GM23338 (cell line): ENCODE measurements around the gene TREML4. TPM values are rescaled to one million over a fixed set of nuclear protein-coding genes. Genes with fewer than 3 reads are reported as not detected.

Source experiments
- ATAC-seq: fragments of 200-7000 bp; cut with Tn5 transposase; 3 replicates; pipeline ENCODE4 v1.9.1; 2020
- DNase-seq: peaks from one replicate; pipeline ENCODE4 v3.0.0-alpha.2; 2015; ENCODE audit warnings: low spot score
- H2AFZ ChIP-seq: fragments of 200-600 bp; sonication (generic); 2 replicates; pipeline ENCODE4 v1.8.0; 2016; ENCODE audit warnings: antibody characterized with exemption, mild to moderate bottlenecking, moderate library complexity
- H3F3A ChIP-seq: fragments of 200-600 bp; sonication (generic); replicated peaks from 2 replicates; pipeline ENCODE4 v1.8.0; 2017; ENCODE audit warnings: antibody characterized with exemption, mixed run types, low read depth
- H3K27ac ChIP-seq: fragments of 200-600 bp; sonication (generic); 2 replicates; pipeline ENCODE4 v1.6.1; 2016; ENCODE audit warnings: low read depth
- H3K27me3 ChIP-seq: fragments of 200-600 bp; sonication (generic); 2 replicates; pipeline ENCODE4 v1.8.0; 2016; ENCODE audit warnings: mild to moderate bottlenecking, mixed run types, moderate library complexity; ENCODE audit not compliant: insufficient read depth
- H3K36me3 ChIP-seq: fragments of 200-600 bp; sonication (generic); 2 replicates; pipeline ENCODE4 v1.8.0; 2016; ENCODE audit warnings: mild to moderate bottlenecking; ENCODE audit not compliant: insufficient read depth
- H3K4me1 ChIP-seq: fragments of 200-600 bp; sonication (generic); 2 replicates; pipeline ENCODE4 v1.8.0; 2016; ENCODE audit warnings: mild to moderate bottlenecking, moderate library complexity; ENCODE audit not compliant: insufficient read depth
- H3K4me2 ChIP-seq: fragments of 200-600 bp; sonication (generic); 2 replicates; pipeline ENCODE4 v1.7.1; 2017; ENCODE audit warnings: mixed run types
- H3K4me3 ChIP-seq: fragments of 200-600 bp; sonication (generic); 2 replicates; pipeline ENCODE4 v1.6.1; 2016; ENCODE audit warnings: mixed run types
- H3K79me2 ChIP-seq: fragments of 200-600 bp; sonication (generic); replicated peaks from 2 replicates; pipeline ENCODE4 v1.8.0; 2017; ENCODE audit warnings: mild to moderate bottlenecking; ENCODE audit not compliant: insufficient read depth
- H3K9me2 ChIP-seq: fragments of 200-600 bp; sonication (generic); 2 replicates; pipeline ENCODE4 v1.8.0; 2017; ENCODE audit not compliant: insufficient read depth
- H4K20me1 ChIP-seq: fragments of 200-600 bp; sonication (generic); replicated peaks from 2 replicates; pipeline ENCODE4 v1.8.0; 2017; ENCODE audit warnings: mild to moderate bottlenecking; ENCODE audit not compliant: insufficient read depth
- H3K27ac Mint-ChIP-seq: 2 replicates; pipeline ENCODE4 v1.8.0; 2020; ENCODE audit warnings: inconsistent platforms, mild to moderate bottlenecking, moderate library complexity, mixed read lengths
- H3K27me3 Mint-ChIP-seq: 3 replicates; pipeline ENCODE4 v1.8.0; 2022; ENCODE audit warnings: low read depth, mild to moderate bottlenecking, moderate library complexity, mixed read lengths, inconsistent platforms; ENCODE audit not compliant: insufficient read depth, poor library complexity
- H3K36me3 Mint-ChIP-seq: 3 replicates; pipeline ENCODE4 v1.8.0; 2021; ENCODE audit warnings: low read depth, mild to moderate bottlenecking, inconsistent platforms, moderate library complexity, mixed read lengths
- H3K4me1 Mint-ChIP-seq: 3 replicates; pipeline ENCODE4 v1.8.0; 2020; ENCODE audit warnings: mild to moderate bottlenecking, inconsistent platforms, mixed read lengths
- H3K4me3 Mint-ChIP-seq: 3 replicates; pipeline ENCODE4 v1.8.0; 2021; ENCODE audit warnings: moderate library complexity, mild to moderate bottlenecking, inconsistent platforms, mixed read lengths
- H3K9me3 Mint-ChIP-seq: 3 replicates; pipeline ENCODE4 v1.8.0; 2020; ENCODE audit warnings: moderate library complexity, mild to moderate bottlenecking, inconsistent platforms, mixed read lengths
- CREB1 ChIP-seq: fragments of 250-450 bp; sonication (Bioruptor Pico); IDR thresholded peaks from 2 replicates; pipeline ENCODE4 v1.5.0; 2020; ENCODE audit warnings: low read depth, mild to moderate bottlenecking, moderate library complexity
- EZH2 ChIP-seq: fragments of 200-600 bp; sonication (generic); IDR thresholded peaks from one replicate; pipeline ENCODE4 v1.8.0; 2017; ENCODE audit warnings: antibody characterized with exemption, mild to moderate bottlenecking, low read depth; ENCODE audit not compliant: unreplicated experiment
- EZH2phosphoT487 ChIP-seq: fragments of 200-600 bp; sonication (generic); IDR thresholded peaks from one replicate; pipeline ENCODE4 v1.8.1; 2018; ENCODE audit warnings: antibody characterized with exemption; ENCODE audit not compliant: unreplicated experiment
- JUNB ChIP-seq: IDR thresholded peaks from one replicate; pipeline ENCODE4 v1.6.1; 2016; ENCODE audit warnings: antibody characterized with exemption; ENCODE audit not compliant: unreplicated experiment
- NANOG ChIP-seq: IDR thresholded peaks from 2 replicates; pipeline ENCODE4 v1.6.1; 2016; ENCODE audit warnings: antibody characterized with exemption, borderline replicate concordance
- POLR2AphosphoS5 ChIP-seq: IDR thresholded peaks from 2 replicates; pipeline ENCODE4 v1.6.1; 2016; ENCODE audit warnings: antibody characterized with exemption, low read depth
- STAT1 ChIP-seq: IDR thresholded peaks from one replicate; pipeline ENCODE4 v1.6.1; 2016; ENCODE audit warnings: antibody characterized with exemption; ENCODE audit not compliant: unreplicated experiment
- ZNF114 ChIP-seq: fragments of 250-450 bp; sonication (Bioruptor Pico); IDR thresholded peaks from 2 replicates; pipeline ENCODE4 v1.5.0; 2020; ENCODE audit warnings: mild to moderate bottlenecking, moderate library complexity
- ZNF331 ChIP-seq: fragments of 250-450 bp; sonication (Bioruptor Pico); IDR thresholded peaks from 2 replicates; pipeline ENCODE4 v1.5.0; 2020; ENCODE audit warnings: low read depth, mild to moderate bottlenecking, moderate library complexity
- polyA plus RNA-seq: library from polyadenylated mRNA; unstranded; fragments of >200 nt; fragmentation: Nextera tagmentation; extraction: Ambion mirVana; gene quantifications from 2 replicates; pipeline ENCODE4 v1.2.1, GENCODE V29; 2016
- total RNA-seq: library from RNA; depleted of rRNA; stranded (reverse); fragments of >200 nt; shearing (Covaris generic); gene quantifications from 2 replicates; pipeline ENCODE4 v1.2.3, GENCODE V29; 2014
- TF ChIP-seq, protein P1 (sequence below): IDR thresholded peaks from 2 replicates; pipeline ENCODE4 v1.6.1; 2016; ENCODE audit warnings: antibody characterized with exemption
- TF ChIP-seq, protein P2 (sequence below), 2 experiments: fragments of 200-600 bp in 1 of 2; sonication (generic) in 1 of 2; conservative IDR thresholded peaks; 2 replicates each; pipeline versions ENCODE4 v1.5.1 to v1.6.1; 2016 to 2017; ENCODE audit warnings: antibody characterized with exemption in 2 of 2, low read depth in 2 of 2, mild to moderate bottlenecking in 2 of 2, moderate library complexity in 1 of 2
- TF ChIP-seq, protein P3 (sequence below): IDR thresholded peaks from one replicate; pipeline ENCODE4 v1.6.1; 2018; ENCODE audit warnings: antibody characterized with exemption; ENCODE audit not compliant: unreplicated experiment
- TF ChIP-seq, protein P4 (sequence below): fragments of 250-450 bp; sonication (Bioruptor Pico); IDR thresholded peaks from 2 replicates; pipeline ENCODE4 v1.5.0; 2020; ENCODE audit warnings: mild to moderate bottlenecking, moderate library complexity

Gene TREML4
- total and polyA plus RNA-seq, 2 experiments from 2014 or later: not detected

DNA sequence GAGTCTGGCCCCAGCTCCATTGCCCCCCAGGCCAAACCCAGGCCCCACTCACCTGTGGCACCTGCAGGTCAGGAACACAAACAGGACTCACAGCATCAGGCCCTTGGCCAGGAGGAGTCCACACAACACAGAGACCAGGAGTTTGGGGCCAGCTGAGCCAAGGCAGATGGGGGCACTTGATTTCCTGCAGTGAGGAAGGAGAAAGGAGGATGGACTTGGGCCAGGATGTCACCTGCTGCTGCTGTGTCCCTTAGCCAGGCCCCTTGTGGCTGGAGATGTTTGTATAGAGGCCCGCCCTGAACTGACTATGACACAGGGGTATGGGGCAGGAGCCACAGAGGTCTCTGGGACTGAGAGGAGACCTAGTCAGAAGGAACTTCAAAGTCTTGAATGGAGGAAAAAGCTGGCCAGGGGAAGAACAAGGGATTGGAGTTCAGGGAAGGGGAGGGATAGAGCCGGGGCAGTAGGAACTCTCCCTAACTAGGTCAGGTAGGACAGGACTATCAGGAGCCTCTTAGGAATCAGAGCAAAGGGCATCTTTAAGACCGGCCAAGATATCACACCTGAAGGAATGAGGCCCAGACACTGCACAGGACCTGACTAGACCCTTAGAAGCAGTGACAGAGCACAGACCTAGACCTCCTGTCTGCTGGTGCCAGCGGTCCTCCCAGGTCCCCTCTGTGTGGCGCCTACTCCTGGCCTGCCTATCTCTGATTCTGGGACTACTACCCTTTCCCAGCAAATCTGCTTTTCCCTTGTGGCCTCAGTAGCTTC is 18.4 kb upstream of the TREML4 start:
- Mint-ChIP-seq H3K4me1 (no peaks in the 10 kb centered on the region), H3K4me3 (no peak overlapping the region), H3K27me3 (peaks cover 5% of the 10 kb centered on the region), H3K27ac (no peak overlapping the region), H3K9me3 (peaks cover 10% of the 10 kb centered on the region), H3K36me3 (peaks cover 4% of the 10 kb centered on the region; the same call in 2 of the 3 replicates)
- no peaks in the 10 kb centered on the region for H4K20me1 ChIP-seq
- no peaks in the 10 kb centered on the region for H3K4me1 ChIP-seq
- no peaks in the 10 kb centered on the region for H3K36me3 ChIP-seq
- no peak overlapping the region for H3K27ac ChIP-seq
- H3K27me3 ChIP-seq: no peaks in the 10 kb centered on the region
- H3F3A ChIP-seq: no peaks in the 10 kb centered on the region
- H3K79me2 ChIP-seq: no peaks in the 10 kb centered on the region
- no peak overlapping the region for H3K4me2 ChIP-seq
- no peak overlapping the region for H2AFZ ChIP-seq
- H3K9me2 ChIP-seq: no peaks in the 10 kb centered on the region
- TF ChIP-seq, protein P1, sequence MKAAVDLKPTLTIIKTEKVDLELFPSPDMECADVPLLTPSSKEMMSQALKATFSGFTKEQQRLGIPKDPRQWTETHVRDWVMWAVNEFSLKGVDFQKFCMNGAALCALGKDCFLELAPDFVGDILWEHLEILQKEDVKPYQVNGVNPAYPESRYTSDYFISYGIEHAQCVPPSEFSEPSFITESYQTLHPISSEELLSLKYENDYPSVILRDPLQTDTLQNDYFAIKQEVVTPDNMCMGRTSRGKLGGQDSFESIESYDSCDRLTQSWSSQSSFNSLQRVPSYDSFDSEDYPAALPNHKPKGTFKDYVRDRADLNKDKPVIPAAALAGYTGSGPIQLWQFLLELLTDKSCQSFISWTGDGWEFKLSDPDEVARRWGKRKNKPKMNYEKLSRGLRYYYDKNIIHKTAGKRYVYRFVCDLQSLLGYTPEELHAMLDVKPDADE: no peak
- no peak for TF ChIP-seq EZH2
- TF ChIP-seq EZH2phosphoT487: no peak
- no peak for TF ChIP-seq ZNF114 (CRISPR knock-in tag)
- no peak for TF ChIP-seq NANOG
- TF ChIP-seq, protein P2, sequence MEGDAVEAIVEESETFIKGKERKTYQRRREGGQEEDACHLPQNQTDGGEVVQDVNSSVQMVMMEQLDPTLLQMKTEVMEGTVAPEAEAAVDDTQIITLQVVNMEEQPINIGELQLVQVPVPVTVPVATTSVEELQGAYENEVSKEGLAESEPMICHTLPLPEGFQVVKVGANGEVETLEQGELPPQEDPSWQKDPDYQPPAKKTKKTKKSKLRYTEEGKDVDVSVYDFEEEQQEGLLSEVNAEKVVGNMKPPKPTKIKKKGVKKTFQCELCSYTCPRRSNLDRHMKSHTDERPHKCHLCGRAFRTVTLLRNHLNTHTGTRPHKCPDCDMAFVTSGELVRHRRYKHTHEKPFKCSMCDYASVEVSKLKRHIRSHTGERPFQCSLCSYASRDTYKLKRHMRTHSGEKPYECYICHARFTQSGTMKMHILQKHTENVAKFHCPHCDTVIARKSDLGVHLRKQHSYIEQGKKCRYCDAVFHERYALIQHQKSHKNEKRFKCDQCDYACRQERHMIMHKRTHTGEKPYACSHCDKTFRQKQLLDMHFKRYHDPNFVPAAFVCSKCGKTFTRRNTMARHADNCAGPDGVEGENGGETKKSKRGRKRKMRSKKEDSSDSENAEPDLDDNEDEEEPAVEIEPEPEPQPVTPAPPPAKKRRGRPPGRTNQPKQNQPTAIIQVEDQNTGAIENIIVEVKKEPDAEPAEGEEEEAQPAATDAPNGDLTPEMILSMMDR (conservative IDR thresholded peaks at IDR 0.05; ENCODE audit: low read depth in 2 of 2): no peak
- TF ChIP-seq, protein P3, sequence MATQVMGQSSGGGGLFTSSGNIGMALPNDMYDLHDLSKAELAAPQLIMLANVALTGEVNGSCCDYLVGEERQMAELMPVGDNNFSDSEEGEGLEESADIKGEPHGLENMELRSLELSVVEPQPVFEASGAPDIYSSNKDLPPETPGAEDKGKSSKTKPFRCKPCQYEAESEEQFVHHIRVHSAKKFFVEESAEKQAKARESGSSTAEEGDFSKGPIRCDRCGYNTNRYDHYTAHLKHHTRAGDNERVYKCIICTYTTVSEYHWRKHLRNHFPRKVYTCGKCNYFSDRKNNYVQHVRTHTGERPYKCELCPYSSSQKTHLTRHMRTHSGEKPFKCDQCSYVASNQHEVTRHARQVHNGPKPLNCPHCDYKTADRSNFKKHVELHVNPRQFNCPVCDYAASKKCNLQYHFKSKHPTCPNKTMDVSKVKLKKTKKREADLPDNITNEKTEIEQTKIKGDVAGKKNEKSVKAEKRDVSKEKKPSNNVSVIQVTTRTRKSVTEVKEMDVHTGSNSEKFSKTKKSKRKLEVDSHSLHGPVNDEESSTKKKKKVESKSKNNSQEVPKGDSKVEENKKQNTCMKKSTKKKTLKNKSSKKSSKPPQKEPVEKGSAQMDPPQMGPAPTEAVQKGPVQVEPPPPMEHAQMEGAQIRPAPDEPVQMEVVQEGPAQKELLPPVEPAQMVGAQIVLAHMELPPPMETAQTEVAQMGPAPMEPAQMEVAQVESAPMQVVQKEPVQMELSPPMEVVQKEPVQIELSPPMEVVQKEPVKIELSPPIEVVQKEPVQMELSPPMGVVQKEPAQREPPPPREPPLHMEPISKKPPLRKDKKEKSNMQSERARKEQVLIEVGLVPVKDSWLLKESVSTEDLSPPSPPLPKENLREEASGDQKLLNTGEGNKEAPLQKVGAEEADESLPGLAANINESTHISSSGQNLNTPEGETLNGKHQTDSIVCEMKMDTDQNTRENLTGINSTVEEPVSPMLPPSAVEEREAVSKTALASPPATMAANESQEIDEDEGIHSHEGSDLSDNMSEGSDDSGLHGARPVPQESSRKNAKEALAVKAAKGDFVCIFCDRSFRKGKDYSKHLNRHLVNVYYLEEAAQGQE: no peak
- TF ChIP-seq CREB1 (CRISPR knock-in tag): no peak
- no peak for TF ChIP-seq JUNB
- TF ChIP-seq ZNF331: no peak
- no peak for TF ChIP-seq POLR2AphosphoS5
- TF ChIP-seq, protein P4, sequence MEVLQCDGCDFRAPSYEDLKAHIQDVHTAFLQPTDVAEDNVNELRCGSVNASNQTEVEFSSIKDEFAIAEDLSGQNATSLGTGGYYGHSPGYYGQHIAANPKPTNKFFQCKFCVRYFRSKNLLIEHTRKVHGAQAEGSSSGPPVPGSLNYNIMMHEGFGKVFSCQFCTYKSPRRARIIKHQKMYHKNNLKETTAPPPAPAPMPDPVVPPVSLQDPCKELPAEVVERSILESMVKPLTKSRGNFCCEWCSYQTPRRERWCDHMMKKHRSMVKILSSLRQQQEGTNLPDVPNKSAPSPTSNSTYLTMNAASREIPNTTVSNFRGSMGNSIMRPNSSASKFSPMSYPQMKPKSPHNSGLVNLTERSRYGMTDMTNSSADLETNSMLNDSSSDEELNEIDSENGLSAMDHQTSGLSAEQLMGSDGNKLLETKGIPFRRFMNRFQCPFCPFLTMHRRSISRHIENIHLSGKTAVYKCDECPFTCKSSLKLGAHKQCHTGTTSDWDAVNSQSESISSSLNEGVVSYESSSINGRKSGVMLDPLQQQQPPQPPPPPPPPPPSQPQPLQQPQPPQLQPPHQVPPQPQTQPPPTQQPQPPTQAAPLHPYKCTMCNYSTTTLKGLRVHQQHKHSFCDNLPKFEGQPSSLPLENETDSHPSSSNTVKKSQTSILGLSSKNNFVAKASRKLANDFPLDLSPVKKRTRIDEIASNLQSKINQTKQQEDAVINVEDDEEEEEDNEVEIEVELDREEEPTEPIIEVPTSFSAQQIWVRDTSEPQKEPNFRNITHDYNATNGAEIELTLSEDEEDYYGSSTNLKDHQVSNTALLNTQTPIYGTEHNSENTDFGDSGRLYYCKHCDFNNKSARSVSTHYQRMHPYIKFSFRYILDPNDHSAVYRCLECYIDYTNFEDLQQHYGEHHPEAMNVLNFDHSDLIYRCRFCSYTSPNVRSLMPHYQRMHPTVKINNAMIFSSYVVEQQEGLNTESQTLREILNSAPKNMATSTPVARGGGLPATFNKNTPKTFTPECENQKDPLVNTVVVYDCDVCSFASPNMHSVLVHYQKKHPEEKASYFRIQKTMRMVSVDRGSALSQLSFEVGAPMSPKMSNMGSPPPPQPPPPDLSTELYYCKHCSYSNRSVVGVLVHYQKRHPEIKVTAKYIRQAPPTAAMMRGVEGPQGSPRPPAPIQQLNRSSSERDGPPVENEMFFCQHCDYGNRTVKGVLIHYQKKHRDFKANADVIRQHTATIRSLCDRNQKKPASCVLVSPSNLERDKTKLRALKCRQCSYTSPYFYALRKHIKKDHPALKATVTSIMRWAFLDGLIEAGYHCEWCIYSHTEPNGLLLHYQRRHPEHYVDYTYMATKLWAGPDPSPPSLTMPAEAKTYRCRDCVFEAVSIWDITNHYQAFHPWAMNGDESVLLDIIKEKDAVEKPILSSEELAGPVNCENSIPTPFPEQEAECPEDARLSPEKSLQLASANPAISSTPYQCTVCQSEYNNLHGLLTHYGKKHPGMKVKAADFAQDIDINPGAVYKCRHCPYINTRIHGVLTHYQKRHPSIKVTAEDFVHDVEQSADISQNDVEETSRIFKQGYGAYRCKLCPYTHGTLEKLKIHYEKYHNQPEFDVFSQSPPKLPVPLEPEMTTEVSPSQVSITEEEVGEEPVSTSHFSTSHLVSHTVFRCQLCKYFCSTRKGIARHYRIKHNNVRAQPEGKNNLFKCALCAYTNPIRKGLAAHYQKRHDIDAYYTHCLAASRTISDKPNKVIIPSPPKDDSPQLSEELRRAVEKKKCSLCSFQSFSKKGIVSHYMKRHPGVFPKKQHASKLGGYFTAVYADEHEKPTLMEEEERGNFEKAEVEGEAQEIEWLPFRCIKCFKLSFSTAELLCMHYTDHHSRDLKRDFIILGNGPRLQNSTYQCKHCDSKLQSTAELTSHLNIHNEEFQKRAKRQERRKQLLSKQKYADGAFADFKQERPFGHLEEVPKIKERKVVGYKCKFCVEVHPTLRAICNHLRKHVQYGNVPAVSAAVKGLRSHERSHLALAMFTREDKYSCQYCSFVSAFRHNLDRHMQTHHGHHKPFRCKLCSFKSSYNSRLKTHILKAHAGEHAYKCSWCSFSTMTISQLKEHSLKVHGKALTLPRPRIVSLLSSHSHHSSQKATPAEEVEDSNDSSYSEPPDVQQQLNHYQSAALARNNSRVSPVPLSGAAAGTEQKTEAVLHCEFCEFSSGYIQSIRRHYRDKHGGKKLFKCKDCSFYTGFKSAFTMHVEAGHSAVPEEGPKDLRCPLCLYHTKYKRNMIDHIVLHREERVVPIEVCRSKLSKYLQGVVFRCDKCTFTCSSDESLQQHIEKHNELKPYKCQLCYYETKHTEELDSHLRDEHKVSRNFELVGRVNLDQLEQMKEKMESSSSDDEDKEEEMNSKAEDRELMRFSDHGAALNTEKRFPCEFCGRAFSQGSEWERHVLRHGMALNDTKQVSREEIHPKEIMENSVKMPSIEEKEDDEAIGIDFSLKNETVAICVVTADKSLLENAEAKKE (CRISPR knock-in tag): no peak
- no peak for TF ChIP-seq STAT1
- ATAC-seq (no peak), DNase-seq (no peak)
- H3K4me3 ChIP-seq: no peak overlapping the region
